GM21786 (cell line): ENCODE measurements around the gene ATG4B.
A peak's percentile ranks its signal among the peaks of the same experiment; 100 is the strongest.
"Not testable (repeated sequence)": the region's sequence is repeated elsewhere in the genome, so short reads cannot be mapped to it uniquely, and the experiment has no call there.

Experiments used
- ATAC-seq: cut with Tn5 transposase; IDR thresholded peaks from one replicate; pipeline ENCODE4 v1.9.1; 2021; ENCODE audit not compliant: unreplicated experiment

Gene ATG4B

GRCh38 chr2:241637018-241637794, at the start of gene ATG4B, which contains the start of gene THAP4:
TSS of gene ATG4B (plus strand) at chr2:241637693. CDS start at chr2:241637715, 22 bp downstream.
TSS of gene THAP4 (minus strand) at chr2:241637158. CDS start at chr2:241637017, 141 bp downstream.
- peak; percentile 64 for ATAC-seq

GRCh38 chr2:241589863-241590262, 47.6 kb upstream of the ATG4B start:
- not testable (repeated sequence) for ATAC-seq

- ATAC-seq, result not testable (repeated sequence)
Observed at GRCh38 chr2:241590496-241591455, 46.7 kb upstream of the ATG4B start.

GRCh38 chr2:241592126-241592845, 45.2 kb upstream of the ATG4B start:
- no peak for ATAC-seq

GRCh38 chr2:241593271-241593670, 44.2 kb upstream of the ATG4B start:
- ATAC-seq, result no peak

- ATAC-seq, result no peak
Observed at GRCh38 chr2:241595600-241596140, 41.8 kb upstream of the ATG4B start.

- no peak for ATAC-seq
Observed at GRCh38 chr2:241597561-241597960, 39.9 kb upstream of the ATG4B start.

- ATAC-seq, result no peak
Observed at GRCh38 chr2:241598061-241598460, 39.4 kb upstream of the ATG4B start.

- no peak for ATAC-seq
Observed at GRCh38 chr2:241598487-241598886, 39.0 kb upstream of the ATG4B start.

GRCh38 chr2:241599615-241600014, 37.9 kb upstream of the ATG4B start:
- ATAC-seq, result no peak

- no peak for ATAC-seq
Observed at GRCh38 chr2:241601841-241602240, 35.7 kb upstream of the ATG4B start.

- ATAC-seq, result no peak
Observed at GRCh38 chr2:241602720-241603119, 34.8 kb upstream of the ATG4B start.

- no peak for ATAC-seq
Observed at GRCh38 chr2:241603686-241604085, 33.8 kb upstream of the ATG4B start.

GRCh38 chr2:241606186-241606585, 31.3 kb upstream of the ATG4B start:
- no peak for ATAC-seq

- ATAC-seq, result no peak
Observed at GRCh38 chr2:241607162-241607885, 30.2 kb upstream of the ATG4B start.

GRCh38 chr2:241608881-241609280, 28.6 kb upstream of the ATG4B start:
- ATAC-seq, result no peak

- ATAC-seq, result peak; percentile 95
Observed at GRCh38 chr2:241609859-241610793, 27.4 kb upstream of the ATG4B start.

GRCh38 chr2:241611062-241611461, 26.4 kb upstream of the ATG4B start:
- ATAC-seq, result no peak
